ENCODE data around the gene GOLGA6B.
"Not testable (repeated sequence)": the region's sequence is repeated elsewhere in the genome, so short reads cannot be mapped to it uniquely, and the experiment has no call there.

GRCh38 chr15:72648631-72649253, 5.8 kb upstream of the GOLGA6B start:
- TF ChIP-seq CTCF (IDR thresholded peaks at IDR 0.05); ZFX (IDR thresholded peaks at IDR 0.05; ENCODE audit: borderline replicate concordance): not testable (repeated sequence)
